ENCODE data around the gene CCDC34.

CCDC34 gene, protein sequence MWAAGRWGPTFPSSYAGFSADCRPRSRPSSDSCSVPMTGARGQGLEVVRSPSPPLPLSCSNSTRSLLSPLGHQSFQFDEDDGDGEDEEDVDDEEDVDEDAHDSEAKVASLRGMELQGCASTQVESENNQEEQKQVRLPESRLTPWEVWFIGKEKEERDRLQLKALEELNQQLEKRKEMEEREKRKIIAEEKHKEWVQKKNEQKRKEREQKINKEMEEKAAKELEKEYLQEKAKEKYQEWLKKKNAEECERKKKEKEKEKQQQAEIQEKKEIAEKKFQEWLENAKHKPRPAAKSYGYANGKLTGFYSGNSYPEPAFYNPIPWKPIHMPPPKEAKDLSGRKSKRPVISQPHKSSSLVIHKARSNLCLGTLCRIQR
- 3.3 to 3.8 reads per million in 2 experiments for total RNA-seq

DNA sequence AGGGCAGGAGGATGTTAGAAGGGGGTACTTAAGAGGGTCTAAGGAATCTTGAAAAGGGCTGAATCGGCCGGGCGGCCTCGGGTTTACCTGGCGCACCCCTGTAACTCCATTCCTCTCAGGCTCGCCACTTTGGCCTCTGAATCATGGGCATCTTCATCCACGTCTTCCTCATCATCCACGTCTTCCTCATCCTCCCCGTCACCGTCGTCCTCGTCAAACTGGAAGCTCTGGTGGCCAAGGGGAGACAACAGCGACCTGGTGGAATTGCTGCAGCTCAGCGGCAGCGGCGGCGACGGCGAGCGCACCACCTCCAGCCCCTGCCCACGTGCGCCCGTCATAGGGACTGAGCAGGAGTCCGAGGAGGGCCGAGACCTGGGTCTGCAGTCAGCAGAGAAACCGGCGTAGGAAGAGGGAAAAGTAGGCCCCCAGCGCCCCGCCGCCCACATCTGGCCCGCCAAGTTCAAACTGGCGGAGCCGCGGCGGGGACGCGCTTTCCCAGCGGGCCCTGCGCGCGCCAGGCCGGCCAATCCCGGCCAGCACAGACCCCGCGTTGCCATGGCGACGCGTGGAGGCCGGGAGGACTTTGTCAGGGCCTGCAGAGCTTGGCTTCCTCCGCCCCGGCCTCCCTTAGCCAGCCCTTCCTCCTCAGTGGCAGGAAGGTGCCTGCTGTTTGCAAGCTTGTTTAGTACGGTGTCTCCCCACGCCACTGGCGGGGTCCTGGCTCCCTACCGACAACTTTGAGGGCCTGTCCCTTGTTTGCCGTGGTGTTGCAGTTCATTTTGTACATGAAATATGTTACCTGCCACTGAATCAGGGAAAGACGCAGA is at the start of gene CCDC34:
CCDC34 (minus strand) TSS at position 467 of the 827 bp plus-strand sequence; CDS start at position 446, 21 bp downstream.
- peak; percentile 78 for DNase-seq (ENCODE audit: low read depth)

DNA sequence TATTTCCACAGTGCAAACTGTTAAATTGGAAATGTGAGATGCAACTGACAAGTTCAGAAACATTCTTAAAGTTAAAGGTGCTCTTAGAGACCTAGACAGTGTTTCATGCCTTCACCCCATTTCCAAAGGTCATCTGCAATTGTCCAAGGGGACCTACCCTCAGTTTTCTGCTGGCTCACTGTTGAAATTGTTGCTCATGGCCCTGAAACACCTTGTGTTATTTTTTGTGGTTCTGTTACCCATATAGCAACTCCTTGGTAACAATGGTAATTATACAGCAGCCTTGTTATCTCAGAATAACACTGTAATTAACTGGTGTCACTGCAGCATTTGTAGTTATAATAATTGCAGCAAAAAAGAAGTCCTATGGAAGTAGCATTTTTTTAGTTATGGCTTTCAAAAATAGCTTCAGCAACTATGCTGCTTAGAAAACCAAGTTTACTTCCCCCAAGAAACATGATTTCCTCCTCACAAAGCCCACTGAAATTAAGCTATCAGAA is 49.2 kb upstream of the CCDC34 start:
- no peak for DNase-seq (ENCODE audit: low read depth)

DNA sequence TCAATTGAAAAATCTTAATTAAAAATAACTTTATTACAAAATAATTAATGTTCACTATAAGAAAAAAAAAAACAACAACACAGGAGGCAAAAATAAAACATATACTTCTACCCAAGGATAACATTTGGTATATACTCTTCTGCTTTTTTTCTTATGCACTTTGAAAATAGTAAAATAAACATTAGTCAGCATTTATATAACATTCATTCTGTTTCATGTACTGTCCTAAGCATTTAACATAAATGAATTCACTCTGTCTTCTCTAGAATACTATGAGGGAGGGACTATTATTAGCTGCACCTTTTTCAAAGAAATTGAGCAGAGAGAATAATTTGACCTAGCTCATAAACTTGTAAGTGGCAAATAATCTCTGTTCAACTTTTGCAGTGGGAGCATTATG is 48.3 kb upstream of the CCDC34 start:
- no peak for DNase-seq (ENCODE audit: low read depth)

DNA sequence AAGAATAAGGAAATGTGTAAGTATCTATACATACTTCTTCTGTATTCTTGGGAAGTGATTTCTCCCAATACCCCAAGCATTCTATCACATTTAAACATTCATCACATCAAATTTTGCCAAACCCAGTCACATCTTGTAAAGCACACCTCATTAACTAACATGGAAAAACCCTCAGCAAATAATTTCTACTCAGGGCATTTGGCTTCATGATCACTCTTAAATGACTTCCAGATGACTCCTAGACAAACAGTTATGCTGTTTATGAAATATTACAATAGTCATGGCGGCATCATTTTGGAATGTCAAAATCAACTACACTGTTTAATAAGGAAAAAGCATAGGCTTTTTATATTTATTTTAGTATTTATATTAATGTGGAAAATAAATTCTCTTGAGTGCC is 47.3 kb upstream of the CCDC34 start:
- DNase-seq (ENCODE audit: low read depth), result no peak

DNA sequence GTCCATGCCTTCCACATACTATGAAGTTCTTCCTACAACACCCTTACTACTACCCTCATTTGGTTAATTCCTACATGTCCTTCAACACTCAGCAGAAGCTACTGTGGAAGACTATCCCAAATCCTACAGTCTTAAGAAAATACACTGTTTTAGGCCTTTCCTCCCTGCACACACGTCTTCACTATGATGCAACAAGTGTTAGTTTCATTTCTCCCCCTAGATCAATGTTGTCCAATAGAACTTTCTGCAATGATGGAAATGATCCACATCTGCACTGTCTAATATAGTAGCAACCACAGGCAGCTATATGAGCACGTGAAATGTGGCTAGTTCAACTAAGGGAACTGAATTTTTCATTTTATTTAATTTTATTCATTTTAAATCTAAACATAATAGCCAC is 46.7 kb upstream of the CCDC34 start:
- DNase-seq (ENCODE audit: low read depth), result no peak

DNA sequence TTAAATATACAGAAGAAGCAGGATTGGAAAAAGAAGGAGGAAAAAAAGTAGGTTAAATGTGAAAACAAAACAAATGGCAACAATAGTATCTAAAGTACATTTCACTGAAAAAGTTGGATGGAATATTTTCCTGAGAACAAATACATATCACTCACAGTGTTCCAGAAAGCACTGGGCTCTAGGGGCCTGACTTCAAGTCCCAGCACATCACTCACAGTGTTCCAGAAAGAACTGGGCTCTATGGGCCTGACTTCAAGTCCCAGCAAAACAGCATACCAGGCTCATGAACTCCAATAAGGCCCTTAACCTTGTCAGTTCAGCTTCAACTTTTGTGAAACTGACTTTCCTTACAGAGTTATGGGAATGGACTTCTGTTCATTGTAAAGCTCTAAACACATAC is 46.0 kb upstream of the CCDC34 start:
- DNase-seq (ENCODE audit: low read depth), result no peak

DNA sequence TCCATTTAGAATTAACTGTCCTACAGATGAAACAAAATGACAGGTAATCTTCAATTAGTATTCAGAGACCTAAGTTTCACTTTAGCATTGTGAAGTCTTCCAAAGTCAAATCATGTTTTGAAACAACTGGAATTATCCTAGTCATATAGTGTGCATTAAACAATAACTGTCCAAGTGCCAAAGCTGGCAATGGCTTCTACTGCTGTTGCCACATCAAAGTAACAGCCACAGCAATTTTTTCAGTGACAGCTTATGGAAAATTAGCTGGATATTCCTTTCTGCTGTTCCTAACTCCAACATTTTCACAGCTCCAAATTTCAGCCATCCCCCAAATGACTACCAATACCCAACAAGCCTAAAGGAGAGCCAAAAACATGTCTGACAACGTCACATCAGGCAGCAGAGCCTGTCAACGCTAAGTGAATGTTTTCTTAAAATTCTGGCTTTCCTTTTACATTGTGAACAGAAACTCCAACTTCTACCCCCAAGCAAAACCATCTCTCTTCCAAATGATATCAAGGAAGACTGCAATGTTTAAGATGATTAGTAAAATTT is 45.3 kb upstream of the CCDC34 start:
- no peak for DNase-seq (ENCODE audit: low read depth)

DNA sequence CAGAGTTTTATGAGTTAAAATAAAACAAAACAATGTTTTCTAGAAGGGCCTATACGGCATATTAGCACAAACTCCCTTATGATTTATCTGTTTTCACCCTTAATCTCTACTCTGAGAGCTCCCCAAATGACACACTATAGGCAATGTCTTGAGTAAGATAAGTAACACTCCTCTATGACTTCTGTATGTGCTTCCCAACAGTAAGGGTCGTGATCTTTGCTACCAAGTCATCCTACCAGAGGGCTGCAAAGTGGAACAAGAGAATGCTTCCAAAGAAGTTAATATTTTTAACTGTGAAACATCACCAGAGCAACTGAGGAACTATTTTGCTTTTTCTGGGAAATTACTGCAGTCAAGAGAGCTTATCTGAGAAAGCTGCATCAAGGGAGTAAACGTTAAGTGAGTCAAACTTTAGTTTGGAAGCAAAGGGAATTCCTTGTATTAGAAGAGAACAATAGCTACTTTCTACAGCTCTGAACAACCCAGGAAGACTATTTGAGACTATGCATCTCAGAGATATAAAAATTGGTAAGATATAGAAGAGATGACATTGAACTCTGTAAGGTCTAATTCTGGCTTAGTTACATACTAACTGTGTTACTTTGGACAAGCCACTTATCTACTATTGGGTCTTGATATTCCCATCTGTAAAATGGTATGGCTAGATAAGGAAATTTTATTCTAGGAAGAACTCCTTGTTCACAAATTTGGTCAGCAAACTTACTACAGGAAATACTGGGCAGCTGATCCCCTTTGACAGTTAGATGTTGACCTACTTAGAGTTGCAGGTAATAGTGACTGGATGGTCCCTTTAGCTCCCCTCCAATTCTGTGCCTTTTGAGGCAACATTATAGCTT is 43.7 kb upstream of the CCDC34 start:
- no peak for DNase-seq (ENCODE audit: low read depth)

DNA sequence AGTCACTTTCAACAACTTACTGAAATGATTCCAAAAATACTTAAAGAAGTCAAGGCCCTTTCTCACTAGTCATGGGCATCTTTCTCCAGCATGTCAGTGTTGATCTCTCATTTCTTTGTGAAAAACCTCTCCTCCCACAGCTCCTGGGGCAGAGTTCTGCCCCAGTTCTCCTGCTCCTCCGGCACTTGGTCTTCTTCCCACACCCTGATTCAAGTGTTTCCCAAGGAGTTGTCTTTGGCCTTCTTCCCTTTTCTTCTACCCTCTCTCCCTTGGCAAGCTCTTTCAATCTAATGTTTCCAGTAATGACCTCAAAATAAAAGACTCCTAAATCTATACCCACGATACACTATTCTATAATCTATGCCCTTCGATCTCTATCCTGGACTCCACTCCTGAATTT is 42.1 kb upstream of the CCDC34 start:
- no peak for DNase-seq (ENCODE audit: low read depth)

DNA sequence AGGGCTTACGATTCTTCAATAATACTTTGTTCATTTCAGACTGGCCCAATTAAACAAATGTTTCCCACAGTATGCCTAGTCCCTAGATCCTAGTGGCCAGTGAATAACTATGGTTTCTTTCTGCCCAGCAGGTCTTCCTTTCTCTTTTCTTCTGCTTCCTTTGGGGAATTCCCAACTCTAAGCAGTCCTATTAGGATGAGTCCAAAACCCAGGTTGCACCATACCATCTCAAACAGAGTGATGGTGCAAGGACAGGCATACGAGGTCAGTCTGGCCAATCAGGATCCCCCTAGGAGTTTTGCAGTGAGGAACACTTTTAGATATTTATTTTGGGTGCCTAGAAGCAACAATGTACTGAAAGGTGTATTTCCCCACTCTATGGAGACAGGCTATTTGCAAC is 41.4 kb upstream of the CCDC34 start:
- DNase-seq (ENCODE audit: low read depth), result no peak

DNA sequence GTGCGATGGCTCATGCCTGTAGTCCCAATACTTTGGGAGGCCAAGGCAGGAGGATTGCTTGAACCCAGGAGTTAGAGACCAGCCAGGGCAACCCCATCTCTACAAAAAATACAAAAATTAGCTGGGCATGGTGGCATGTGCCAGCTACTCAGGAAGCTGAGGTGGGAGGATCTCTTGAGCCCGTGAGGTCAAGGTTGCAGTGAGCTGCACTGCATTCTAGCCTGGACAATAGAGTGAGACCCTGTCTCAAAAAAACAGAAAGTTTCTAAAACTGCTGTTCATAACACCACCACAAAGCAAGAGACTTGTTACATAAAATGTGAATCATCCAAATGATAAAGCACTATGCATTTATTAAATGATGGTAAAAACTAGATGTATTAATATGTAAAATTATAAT is 40.2 kb upstream of the CCDC34 start:
- DNase-seq (ENCODE audit: low read depth), result no peak

DNA sequence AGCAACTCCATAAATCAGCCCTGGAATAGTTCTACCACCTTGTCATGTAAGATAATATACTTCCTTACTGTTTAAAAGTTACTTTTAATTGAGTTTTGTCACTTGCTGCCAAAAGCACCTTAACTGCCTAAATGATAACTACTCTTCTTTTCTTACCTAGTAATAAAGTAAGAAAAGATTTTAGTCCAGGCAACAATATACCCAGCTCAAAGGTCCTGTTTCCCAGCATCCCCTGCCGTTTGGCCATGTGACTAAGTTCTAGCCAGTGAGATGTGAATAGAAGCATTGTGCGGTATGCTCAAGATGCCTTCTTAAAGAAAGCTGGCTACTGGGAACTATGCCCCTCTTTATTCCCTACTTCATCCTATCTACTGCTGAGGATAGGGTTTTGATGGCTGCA is 39.4 kb upstream of the CCDC34 start:
- DNase-seq (ENCODE audit: low read depth), result no peak

DNA sequence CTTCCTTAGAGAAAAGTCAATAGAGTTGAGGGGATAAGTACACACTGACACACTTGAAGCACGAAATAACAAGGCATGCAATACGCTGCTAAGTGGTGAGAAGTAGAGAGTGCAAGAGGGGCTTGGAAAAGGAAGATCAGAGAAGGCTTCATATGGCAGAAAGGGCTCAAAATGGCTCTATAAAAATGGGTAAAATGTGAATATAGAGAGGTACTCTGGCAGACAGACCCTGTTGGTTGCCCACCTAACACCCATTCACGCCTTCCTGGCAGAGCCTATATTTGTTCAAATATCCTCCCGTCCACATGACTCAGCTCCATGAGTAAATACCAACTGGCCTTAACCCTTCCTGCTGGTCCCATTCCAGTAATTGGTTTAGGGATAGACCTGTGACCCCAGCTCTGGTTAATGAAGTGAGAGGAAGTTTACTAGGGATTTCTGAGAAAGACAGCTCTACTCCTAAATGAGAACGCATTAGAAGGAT is 38.9 kb upstream of the CCDC34 start:
- no peak for DNase-seq (ENCODE audit: low read depth)

DNA sequence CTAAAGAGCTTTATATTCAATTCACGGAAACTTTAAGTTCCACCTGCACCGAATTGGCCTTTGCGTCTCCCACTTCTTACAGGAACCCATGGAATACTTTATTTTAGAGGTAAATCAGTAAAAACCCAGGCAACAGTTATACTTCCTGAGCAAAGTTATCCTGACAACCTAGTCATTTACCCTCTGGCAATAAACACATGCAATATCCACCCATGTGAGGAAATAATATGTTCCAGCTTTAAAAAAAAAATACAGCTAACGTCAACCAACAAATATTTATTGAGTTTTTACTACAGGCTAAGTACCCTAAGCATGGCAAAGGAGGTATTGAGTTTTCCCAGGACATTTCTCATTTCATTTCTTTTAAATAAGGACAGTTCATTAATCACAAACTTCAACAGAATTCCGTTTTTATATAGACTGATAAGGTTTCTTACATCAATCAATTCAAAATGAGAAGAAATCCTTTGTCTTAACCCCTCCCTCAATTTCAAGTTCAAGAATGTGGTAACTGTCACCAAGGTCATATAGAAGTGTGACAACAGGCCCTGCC is 38.3 kb upstream of the CCDC34 start:
- DNase-seq (ENCODE audit: low read depth), result no peak

DNA sequence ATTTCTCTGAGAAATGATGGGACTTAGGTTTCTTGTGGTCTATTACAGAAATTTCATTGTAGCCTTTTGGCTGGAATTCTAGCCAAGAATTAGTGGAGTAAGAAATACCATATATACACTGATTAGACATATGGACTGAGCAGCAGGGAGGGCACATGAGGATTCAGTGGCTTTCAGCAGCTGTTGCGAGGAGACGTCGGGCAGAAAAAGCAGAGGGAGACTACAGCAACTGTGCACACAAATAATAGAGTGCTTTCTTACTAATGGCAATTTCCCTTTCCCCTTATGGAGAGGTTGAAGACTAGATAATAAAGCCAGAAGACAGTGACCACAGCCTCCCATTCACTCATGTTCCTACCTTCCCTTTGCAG is 35.4 kb upstream of the CCDC34 start:
- DNase-seq (ENCODE audit: low read depth), result no peak

DNA sequence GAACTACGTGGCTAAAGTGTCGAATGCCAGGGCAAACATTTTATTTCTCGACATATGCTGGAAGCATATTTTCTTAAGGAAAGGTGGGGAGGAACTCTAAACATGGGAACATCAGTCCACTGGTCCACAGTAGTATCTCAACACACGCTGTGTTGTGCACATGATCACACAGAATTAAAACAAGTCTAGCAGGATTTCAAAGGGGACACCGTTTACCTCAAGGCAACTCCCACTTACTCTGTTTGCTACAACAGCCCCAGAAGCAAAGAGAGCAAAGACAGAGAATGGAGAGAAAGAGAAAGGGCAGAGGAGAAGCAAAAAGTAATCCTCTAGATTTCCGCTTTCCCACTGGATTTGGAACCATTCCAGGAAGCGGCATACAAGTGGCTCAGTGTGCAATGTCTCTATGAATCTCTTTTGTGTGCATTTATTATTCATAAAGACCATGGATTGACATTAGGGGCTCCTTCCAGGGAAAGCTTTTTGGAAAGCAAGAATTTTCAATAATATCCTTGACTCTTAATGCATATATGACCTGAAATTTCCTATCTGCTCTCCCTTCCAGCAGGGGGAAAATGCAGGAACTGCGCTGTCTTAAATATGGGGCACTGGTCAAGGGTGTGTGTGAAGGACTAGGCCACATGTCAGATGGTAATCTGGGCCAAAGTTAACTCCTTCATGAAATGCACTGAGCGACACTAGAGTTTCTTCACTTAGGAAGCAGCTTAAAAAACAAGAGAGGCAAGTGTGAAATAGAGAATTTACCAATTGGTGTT is 34.8 kb upstream of the CCDC34 start:
- no peak for DNase-seq (ENCODE audit: low read depth)

DNA sequence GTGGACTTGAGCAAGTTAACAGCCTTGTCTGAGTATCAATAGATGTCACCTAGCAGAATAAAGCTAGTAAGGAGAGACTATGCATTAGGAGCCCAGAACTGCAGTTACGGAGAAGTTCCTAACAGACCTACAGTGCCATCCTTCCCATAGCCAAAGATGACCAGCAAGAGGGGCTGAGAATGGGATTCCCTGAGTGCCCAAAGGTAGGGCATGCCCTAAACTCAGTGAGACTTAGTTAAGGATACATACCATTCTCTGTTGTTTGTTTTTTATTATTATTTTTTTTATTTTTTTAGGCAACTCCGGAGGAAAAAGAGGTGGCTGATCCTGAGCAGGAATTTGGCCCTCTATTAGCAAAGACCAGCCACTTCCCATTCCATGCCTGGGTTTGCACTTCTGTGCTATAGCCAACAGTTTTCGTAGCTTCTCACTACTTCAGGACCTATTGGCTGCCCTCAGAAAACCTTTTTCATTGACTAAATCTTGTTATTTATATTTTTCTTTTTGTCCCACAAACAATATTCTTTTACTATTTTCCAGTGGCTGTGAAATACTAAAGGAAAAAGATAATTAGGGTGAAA is 33.3 kb upstream of the CCDC34 start:
- DNase-seq (ENCODE audit: low read depth), result no peak

DNA sequence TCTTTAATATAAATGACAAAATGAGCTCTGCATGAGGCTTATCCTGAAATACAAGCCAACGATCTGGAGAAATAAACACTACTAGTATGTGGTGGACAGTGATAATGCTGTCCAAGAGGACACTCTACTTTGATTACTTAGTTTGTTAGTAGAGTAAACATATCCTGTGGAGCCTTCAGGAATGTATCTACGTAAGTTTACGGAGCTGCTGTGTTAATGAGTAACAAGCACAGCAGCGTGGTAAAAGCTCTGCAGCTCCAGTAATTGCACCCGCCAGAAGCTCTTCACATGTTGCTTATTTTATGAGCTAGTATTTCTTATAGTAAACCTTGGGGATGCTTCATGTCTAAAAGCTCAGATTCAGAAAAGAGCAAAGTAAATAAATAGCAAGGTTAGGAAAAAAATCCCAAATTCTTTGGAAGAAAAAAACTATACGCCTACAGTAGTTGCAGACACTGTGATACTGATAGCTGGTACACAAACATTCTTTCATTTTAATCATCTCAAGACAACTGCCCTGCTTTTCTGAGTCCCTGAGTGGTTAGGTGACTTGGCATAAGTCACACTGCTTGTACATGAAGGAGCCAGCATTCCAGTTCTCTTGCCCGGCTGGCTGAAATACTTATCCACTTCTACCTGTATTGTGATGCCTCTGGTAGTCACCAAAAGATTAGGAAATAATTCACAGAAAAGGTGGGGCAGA is 32.7 kb upstream of the CCDC34 start:
- no peak for DNase-seq (ENCODE audit: low read depth)

DNA sequence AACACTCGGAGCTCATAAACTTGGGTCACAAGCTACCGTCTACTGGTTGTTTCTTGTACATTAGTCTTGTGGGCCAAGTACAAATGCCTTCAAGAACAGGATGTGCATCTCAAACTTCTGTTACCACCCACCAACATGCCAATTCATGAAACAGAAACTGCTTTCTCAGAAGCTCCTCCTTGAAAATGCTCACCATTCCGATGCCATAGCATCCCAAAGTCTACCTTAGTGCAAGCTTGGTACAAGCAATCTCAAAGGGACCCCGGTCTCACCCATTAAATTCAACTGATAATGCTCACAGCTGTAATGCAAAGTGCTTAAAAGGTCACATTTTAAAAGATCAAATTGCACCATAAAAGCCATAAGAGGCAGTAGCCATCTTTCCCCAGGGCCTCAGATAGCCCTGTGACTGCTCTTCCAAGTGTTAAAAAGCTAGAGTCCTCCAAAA is 31.8 kb upstream of the CCDC34 start:
- no peak for DNase-seq (ENCODE audit: low read depth)
